IMR-90 (cell line): ENCODE data around the gene GOLGA3.

ENCODE experiments used
- BHLHE40 ChIP-seq: fragments of 150-350 bp; IDR thresholded peaks from 2 replicates; pipeline ENCODE4 v1.6.1; 2016; ENCODE audit warnings: mild to moderate bottlenecking, low read depth, low read length
- FOS ChIP-seq: fragments of 150-350 bp; IDR thresholded peaks from 2 replicates; pipeline ENCODE4 v1.6.1; 2016; ENCODE audit warnings: low read depth, low read length
- POLR2A ChIP-seq: IDR thresholded peaks from 2 replicates; pipeline ENCODE4 v1.6.1; 2012; ENCODE audit warnings: mild to moderate bottlenecking, low read depth, low read length
- RCOR1 ChIP-seq: IDR thresholded peaks from 2 replicates; pipeline ENCODE4 v1.6.1; 2012; ENCODE audit warnings: mild to moderate bottlenecking, low read length, improper control_type of control experiment; ENCODE audit not compliant: insufficient replicate concordance
- SMC3 ChIP-seq: fragments of 150-350 bp; IDR thresholded peaks from 2 replicates; pipeline ENCODE4 v1.6.1; 2016; ENCODE audit warnings: low read depth, mild to moderate bottlenecking, antibody characterized with exemption, low read length, moderate library complexity
- TF ChIP-seq, protein P1 (sequence below): conservative IDR thresholded peaks from 2 replicates; pipeline ENCODE4 v1.5.1; 2012; ENCODE audit warnings: mild to moderate bottlenecking, low read depth, low read length, improper control_type of control experiment
- TF ChIP-seq, protein P2 (sequence below): fragments of 150-350 bp; IDR thresholded peaks from 2 replicates; pipeline ENCODE4 v1.6.1; 2016; ENCODE audit warnings: low read depth, mild to moderate bottlenecking, low read length, moderate library complexity, borderline replicate concordance

DNA sequence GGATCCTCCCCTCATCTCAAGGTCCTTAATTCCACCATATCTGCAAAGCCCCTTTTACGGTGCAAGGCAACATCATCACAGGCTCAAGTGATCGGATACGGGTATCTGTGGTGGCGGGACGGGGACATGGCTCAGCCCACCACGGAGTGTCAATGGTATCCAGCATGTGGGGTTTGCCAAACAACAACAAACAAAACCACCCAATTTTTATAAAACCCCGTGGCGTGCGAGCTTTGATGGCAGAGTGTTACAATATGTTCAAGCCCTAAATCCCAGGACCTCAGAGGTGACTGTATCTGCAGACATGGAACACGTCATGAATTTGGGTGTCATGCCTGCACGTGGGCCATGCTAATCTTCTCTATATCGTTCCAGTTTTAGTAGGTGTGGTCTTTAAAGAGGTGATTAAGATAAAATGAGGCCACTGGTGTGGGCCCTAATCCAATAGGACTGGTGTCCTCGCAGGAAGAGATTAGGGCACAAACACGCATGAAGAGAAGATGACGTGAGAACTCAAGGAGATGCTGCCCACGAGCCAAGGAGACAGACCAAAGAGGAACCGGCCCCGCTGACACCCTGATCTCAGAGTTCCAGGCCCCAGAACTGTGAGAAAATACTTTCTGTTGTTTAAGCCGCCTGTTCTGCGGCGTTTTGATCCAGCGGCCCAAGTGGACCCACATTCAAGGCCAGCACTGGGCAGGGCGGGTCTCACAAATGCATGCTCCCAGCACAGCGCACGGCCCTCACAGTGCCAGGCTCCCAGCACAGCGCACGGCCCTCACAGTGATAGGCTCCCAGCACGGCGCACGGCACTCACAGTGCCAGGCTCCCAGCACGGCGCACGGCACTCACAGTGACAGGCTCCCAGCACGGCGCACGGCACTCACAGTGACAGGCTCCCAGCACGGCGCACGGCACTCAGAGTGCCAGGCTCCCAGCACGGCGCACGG lies 6.7 kb upstream of the GOLGA3 start:
- TF ChIP-seq, protein P1, sequence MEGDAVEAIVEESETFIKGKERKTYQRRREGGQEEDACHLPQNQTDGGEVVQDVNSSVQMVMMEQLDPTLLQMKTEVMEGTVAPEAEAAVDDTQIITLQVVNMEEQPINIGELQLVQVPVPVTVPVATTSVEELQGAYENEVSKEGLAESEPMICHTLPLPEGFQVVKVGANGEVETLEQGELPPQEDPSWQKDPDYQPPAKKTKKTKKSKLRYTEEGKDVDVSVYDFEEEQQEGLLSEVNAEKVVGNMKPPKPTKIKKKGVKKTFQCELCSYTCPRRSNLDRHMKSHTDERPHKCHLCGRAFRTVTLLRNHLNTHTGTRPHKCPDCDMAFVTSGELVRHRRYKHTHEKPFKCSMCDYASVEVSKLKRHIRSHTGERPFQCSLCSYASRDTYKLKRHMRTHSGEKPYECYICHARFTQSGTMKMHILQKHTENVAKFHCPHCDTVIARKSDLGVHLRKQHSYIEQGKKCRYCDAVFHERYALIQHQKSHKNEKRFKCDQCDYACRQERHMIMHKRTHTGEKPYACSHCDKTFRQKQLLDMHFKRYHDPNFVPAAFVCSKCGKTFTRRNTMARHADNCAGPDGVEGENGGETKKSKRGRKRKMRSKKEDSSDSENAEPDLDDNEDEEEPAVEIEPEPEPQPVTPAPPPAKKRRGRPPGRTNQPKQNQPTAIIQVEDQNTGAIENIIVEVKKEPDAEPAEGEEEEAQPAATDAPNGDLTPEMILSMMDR, result no peak
- TF ChIP-seq SMC3 (no peak), POLR2A (no peak), RCOR1 (no peak), BHLHE40 (no peak), FOS (no peak)
- TF ChIP-seq, protein P2, sequence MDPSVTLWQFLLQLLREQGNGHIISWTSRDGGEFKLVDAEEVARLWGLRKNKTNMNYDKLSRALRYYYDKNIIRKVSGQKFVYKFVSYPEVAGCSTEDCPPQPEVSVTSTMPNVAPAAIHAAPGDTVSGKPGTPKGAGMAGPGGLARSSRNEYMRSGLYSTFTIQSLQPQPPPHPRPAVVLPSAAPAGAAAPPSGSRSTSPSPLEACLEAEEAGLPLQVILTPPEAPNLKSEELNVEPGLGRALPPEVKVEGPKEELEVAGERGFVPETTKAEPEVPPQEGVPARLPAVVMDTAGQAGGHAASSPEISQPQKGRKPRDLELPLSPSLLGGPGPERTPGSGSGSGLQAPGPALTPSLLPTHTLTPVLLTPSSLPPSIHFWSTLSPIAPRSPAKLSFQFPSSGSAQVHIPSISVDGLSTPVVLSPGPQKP, result no peak
